Kidney (tissue), 14 donors: ENCODE results near the gene MRPS30. TPM values are rescaled to one million over a fixed set of nuclear protein-coding genes. Genes with fewer than 3 reads are reported as not detected.

Experiments
- DNase-seq, 5 donors: peaks; one replicate each; pipeline ENCODE4 v3.0.0-alpha.2; 2013 to 2020
- FAIRE-seq: peaks from 2 replicates; lab custom pipeline; 2012; peaks lifted over from hg19 to GRCh38; lab: Jason Lieb, UNC
- H3K27ac ChIP-seq, 2 donors: one replicate each; pipeline ENCODE4 v1.7.0; 2013; ENCODE audit warnings: low read depth in 2 of 2, low read length in 2 of 2, inconsistent platforms in 1 of 2
- H3K27me3 ChIP-seq: one replicate; pipeline ENCODE4 v1.7.1; 2013; ENCODE audit warnings: low read length, inconsistent platforms; ENCODE audit not compliant: control insufficient read depth, insufficient read depth
- H3K36me3 ChIP-seq, 3 donors: one replicate each; pipeline versions ENCODE4 v1.7.0 to v1.7.1; 2013; ENCODE audit warnings: low read length in 3 of 3, control low read depth in 1 of 3, inconsistent platforms in 1 of 3; ENCODE audit not compliant: insufficient read depth in 3 of 3, control insufficient read depth in 2 of 3
- H3K4me1 ChIP-seq, 3 donors: one replicate each; pipeline versions ENCODE4 v1.7.0 to v1.7.1; 2013; ENCODE audit warnings: low read length in 3 of 3, inconsistent platforms in 1 of 3, low read depth in 1 of 3; ENCODE audit not compliant: control insufficient read depth in 2 of 3, insufficient read depth in 2 of 3
- H3K4me3 ChIP-seq, 3 donors: one replicate each; pipeline versions ENCODE4 v1.7.0 to v1.8.1; 2013; ENCODE audit warnings: low read length in 3 of 3, control low read depth in 1 of 3, inconsistent platforms in 1 of 3
- H3K9ac ChIP-seq, 3 donors: one replicate each; pipeline versions ENCODE4 v1.7.0 to v1.7.1; 2013; ENCODE audit warnings: low read length in 3 of 3, control low read depth in 1 of 3, inconsistent platforms in 1 of 3
- H3K9me3 ChIP-seq, 3 donors: one replicate each; pipeline versions ENCODE4 v1.7.0 to v1.7.1; 2013; ENCODE audit warnings: low read length in 3 of 3, control low read depth in 1 of 3, inconsistent platforms in 1 of 3; ENCODE audit not compliant: control insufficient read depth in 2 of 3, insufficient read depth in 1 of 3
- intact Hi-C: fragments of 100-400 bp; cut with DNase I; formaldehyde crosslinking; loops from one replicate; pipeline ENCODE4 v1.11.1; 2022
- polyA plus RNA-seq: library from polyadenylated mRNA; stranded (reverse); fragments of 350-450 nt; fragmentation: Illumina TruSeq; extraction: RNeasy Lipid Tissue Mini Kit (QIAGEN cat#74804); gene quantifications from one replicate; pipeline ENCODE4 v1.2.3, GENCODE V29; 2014; ENCODE audit warnings: low read depth, low replicate concordance; ENCODE audit not compliant: insufficient read depth
- total RNA-seq: library from RNA; stranded (reverse); fragmentation: NEBNext Ultra II Directional; extraction: Animal tissue kit (Norgen Biotek cat#: 25700); gene quantifications from one replicate; pipeline ENCODE4 v1.2.1, GENCODE V29; 2021
- TF ChIP-seq, protein P1 (sequence below): IDR thresholded peaks from 3 replicates; pipeline ENCODE4 v1.5.1; 2012; ENCODE audit warnings: mild to moderate bottlenecking, moderate library complexity, borderline replicate concordance; ENCODE audit not compliant: insufficient read depth; ENCODE audit errors: extremely low read depth
- donor health status: control.
- donor health status: control.
- donor health status: control.
- donor health status: control.
- donor health status: control.
- donor health status: DM: yes; HTN: yes; CAD: no.
- donor health status: Normal renal cell carcinoma (clear cell type).

MRPS30 gene
- total and polyA plus RNA-seq, 2 donors from 2014 or later, result 37.3 to 48.0 TPM

- intact Hi-C loops, result no loop called here
- Histone ChIP-seq H3K27ac (no peak overlapping the region), H3K27me3 (no peaks in the 10 kb centered on the region), H3K36me3 (no peaks in the 10 kb centered on the region), H3K9ac (no peak overlapping the region), H3K4me3 (no peak overlapping the region), H3K9me3 (peaks cover 0 to 12% (median 0%) of the 10 kb centered on the region in 3 donors), H3K4me1 (no peaks in the 10 kb centered on the region)
- TF ChIP-seq, protein P1, sequence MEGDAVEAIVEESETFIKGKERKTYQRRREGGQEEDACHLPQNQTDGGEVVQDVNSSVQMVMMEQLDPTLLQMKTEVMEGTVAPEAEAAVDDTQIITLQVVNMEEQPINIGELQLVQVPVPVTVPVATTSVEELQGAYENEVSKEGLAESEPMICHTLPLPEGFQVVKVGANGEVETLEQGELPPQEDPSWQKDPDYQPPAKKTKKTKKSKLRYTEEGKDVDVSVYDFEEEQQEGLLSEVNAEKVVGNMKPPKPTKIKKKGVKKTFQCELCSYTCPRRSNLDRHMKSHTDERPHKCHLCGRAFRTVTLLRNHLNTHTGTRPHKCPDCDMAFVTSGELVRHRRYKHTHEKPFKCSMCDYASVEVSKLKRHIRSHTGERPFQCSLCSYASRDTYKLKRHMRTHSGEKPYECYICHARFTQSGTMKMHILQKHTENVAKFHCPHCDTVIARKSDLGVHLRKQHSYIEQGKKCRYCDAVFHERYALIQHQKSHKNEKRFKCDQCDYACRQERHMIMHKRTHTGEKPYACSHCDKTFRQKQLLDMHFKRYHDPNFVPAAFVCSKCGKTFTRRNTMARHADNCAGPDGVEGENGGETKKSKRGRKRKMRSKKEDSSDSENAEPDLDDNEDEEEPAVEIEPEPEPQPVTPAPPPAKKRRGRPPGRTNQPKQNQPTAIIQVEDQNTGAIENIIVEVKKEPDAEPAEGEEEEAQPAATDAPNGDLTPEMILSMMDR, result no peak
- DNase-seq, result no peak
- no peak for FAIRE-seq
Observed at GRCh38 chr5:44794371-44794770, 14.4 kb upstream of the MRPS30 start.

- no peak for FAIRE-seq
- no peak overlapping the region for H3K9ac ChIP-seq
Observed at GRCh38 chr5:44795496-44795895, 13.3 kb upstream of the MRPS30 start.

DNA sequence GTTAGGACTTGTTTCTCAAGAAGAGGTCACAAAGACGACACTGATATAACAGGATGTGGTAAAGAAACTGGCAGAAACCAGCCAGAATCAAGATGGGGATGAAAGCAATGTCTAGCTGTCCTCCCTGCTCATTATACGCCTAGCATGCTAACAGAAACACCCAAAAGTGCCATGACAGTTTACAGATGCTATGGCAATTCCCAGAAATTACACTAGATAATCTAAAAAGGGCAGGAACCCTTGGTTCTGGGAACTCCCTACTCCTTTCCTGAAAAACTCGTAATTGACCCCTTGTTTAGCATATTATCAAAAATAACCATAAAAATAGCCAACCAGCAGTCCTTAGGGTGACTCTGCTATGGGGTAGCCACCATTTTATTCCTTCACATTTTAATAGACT lies 10.9 kb upstream of the MRPS30 start:
- FAIRE-seq (no peak), DNase-seq (no peak)
- H3K4me1 ChIP-seq, result no peaks in the 10 kb centered on the region
- H3K36me3 ChIP-seq, result no peaks in the 10 kb centered on the region
- H3K27ac ChIP-seq, result no peak overlapping the region
- H3K9ac ChIP-seq, result no peak overlapping the region
- intact Hi-C loops, result no loop called here
- peaks cover 0 to 12% (median 0%) of the 10 kb centered on the region in 3 donors for H3K9me3 ChIP-seq
- TF ChIP-seq, protein P1, result no peak
- H3K4me3 ChIP-seq, result no peak overlapping the region
- H3K27me3 ChIP-seq, result no peaks in the 10 kb centered on the region

More at GRCh38 chr5:44795496-44795895, 13.3 kb upstream of the MRPS30 start:
- intact Hi-C loops, result no loop called here
- TF ChIP-seq, protein P1, result no peak
- Histone ChIP-seq H3K27ac (no peak overlapping the region), H3K27me3 (no peaks in the 10 kb centered on the region), H3K9me3 (peaks cover 0 to 12% (median 0%) of the 10 kb centered on the region in 3 donors), H3K4me1 (no peaks in the 10 kb centered on the region), H3K4me3 (no peak overlapping the region), H3K36me3 (no peaks in the 10 kb centered on the region)
- DNase-seq, result no peak

GRCh38 chr5:44801992-44802391 lies 6.8 kb upstream of the MRPS30 start:
- no peak for FAIRE-seq
- Histone ChIP-seq H3K36me3 (no peaks in the 10 kb centered on the region), H3K9ac (no peak overlapping the region), H3K4me1 (no peaks in the 10 kb centered on the region), H3K27ac (no peak overlapping the region), H3K4me3 (no peak overlapping the region), H3K27me3 (no peaks in the 10 kb centered on the region), H3K9me3 (no peaks in the 10 kb centered on the region)
- TF ChIP-seq, protein P1, result no peak
- no peak for DNase-seq
- intact Hi-C loops, result no loop called here
